ENCODE data around the gene SEMA4G.
"Not testable (repeated sequence)": the region's sequence is repeated elsewhere in the genome, so short reads cannot be mapped to it uniquely, and the experiment has no call there.

Gene SEMA4G

DNA sequence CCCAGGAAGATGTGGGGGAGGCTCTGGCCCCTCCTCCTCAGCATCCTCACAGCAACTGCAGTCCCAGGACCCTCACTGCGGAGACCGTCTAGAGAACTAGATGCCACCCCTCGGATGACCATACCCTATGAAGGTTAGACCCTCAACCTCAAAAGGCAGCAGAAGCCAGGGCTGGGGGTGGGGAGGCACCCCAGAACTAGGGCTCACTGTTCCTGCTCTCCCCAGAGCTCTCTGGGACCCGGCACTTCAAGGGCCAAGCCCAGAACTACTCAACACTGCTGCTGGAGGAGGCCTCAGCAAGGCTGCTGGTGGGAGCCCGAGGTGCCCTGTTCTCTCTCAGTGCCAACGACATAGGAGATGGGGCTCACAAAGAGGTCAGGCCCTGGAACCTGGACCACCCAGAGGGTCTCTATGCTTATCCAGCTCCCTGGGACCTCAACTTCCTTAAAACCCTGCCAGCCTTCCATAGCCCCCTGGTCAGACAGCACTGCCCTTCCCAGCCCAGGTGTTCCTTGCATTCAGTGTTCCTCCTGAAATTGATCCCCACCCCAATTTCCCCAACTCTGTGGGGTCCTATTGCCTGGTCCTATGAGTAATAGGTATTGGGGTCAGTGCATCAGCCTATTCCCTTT, 3.7 kb downstream of the SEMA4G start:
- no peak overlapping the region for H3K4me3 ChIP-seq (ENCODE audit: low read length)
- no peak overlapping the region for H3K4me2 ChIP-seq (ENCODE audit: low read depth, low read length)
- DNase-seq = no peak
- H3K27ac ChIP-seq (ENCODE audit: low read length) = no peak overlapping the region
- TF ChIP-seq EZH2 (optimal IDR thresholded peaks at IDR 0.05; ENCODE audit: low read depth, low read length) = no peak
- TF ChIP-seq EZH2phosphoT487 (IDR thresholded peaks at IDR 0.05; ENCODE audit: low read length) = no peak
- TF ChIP-seq, protein P1, sequence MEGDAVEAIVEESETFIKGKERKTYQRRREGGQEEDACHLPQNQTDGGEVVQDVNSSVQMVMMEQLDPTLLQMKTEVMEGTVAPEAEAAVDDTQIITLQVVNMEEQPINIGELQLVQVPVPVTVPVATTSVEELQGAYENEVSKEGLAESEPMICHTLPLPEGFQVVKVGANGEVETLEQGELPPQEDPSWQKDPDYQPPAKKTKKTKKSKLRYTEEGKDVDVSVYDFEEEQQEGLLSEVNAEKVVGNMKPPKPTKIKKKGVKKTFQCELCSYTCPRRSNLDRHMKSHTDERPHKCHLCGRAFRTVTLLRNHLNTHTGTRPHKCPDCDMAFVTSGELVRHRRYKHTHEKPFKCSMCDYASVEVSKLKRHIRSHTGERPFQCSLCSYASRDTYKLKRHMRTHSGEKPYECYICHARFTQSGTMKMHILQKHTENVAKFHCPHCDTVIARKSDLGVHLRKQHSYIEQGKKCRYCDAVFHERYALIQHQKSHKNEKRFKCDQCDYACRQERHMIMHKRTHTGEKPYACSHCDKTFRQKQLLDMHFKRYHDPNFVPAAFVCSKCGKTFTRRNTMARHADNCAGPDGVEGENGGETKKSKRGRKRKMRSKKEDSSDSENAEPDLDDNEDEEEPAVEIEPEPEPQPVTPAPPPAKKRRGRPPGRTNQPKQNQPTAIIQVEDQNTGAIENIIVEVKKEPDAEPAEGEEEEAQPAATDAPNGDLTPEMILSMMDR (IDR thresholded peaks at IDR 0.05; ENCODE audit: low read length) = no peak
- H3F3A ChIP-seq (ENCODE audit: insufficient read depth, low read length) = no peaks in the 10 kb centered on the region; the same call in 1 of the 2 replicates
- H4K20me1 ChIP-seq (ENCODE audit: insufficient read depth, low read length) = no peaks in the 10 kb centered on the region
- H2AFZ ChIP-seq (ENCODE audit: low read length) = no peak overlapping the region
- H3K36me3 ChIP-seq (replicated peaks; ENCODE audit: insufficient read depth, low read length) = no peaks in the 10 kb centered on the region
- no peaks in the 10 kb centered on the region for H3K4me1 ChIP-seq (ENCODE audit: low read length)
- H3K9me2 ChIP-seq (replicated peaks; ENCODE audit: insufficient read depth, low read length) = no peaks in the 10 kb centered on the region
- 0 out of 2 replicates have a peak, but pooled peaks cover 3% of the 10 kb centered on the region for H3K27me3 ChIP-seq (replicated peaks; ENCODE audit: insufficient read depth, low read length)
- H3K79me2 ChIP-seq (ENCODE audit: low read length) = no peaks in the 10 kb centered on the region
- H3K9me3 ChIP-seq (replicated peaks; ENCODE audit: insufficient read depth, low read length) = no peaks in the 10 kb centered on the region
- no peak overlapping the region for H3K9ac ChIP-seq (ENCODE audit: low read length)

DNA sequence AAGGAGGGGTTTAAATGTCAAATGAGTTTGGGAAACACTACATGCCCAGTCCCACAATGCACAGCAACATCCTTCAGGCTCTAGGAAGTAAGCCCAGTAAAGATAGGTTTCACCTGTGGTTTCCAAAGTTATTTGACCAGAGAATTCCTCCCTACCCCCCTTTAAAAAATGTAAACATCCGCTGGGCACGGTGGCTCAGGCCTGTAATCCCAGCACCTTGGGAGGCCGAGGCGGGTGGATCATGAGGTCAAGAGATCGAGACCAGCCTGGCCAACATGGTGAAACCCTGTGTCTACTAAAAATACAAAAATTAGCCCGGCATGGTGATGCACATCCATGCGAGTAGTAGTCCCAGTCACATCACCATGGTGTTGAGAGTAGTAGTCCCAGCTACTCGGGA, 6.1 kb downstream of the SEMA4G start:
- H3K4me3 ChIP-seq (ENCODE audit: low read length); H3F3A ChIP-seq (ENCODE audit: insufficient read depth, low read length); H4K20me1 ChIP-seq (ENCODE audit: insufficient read depth, low read length); DNase-seq; H3K4me2 ChIP-seq (ENCODE audit: low read depth, low read length); H3K9me3 ChIP-seq (replicated peaks; ENCODE audit: insufficient read depth, low read length); H3K27ac ChIP-seq (ENCODE audit: low read length); H3K27me3 ChIP-seq (replicated peaks; ENCODE audit: insufficient read depth, low read length); H3K36me3 ChIP-seq (replicated peaks; ENCODE audit: insufficient read depth, low read length); H3K9ac ChIP-seq (ENCODE audit: low read length); H2AFZ ChIP-seq (ENCODE audit: low read length); H3K9me2 ChIP-seq (replicated peaks; ENCODE audit: insufficient read depth, low read length); H3K79me2 ChIP-seq (ENCODE audit: low read length); H3K4me1 ChIP-seq (ENCODE audit: low read length): not testable (repeated sequence)

DNA sequence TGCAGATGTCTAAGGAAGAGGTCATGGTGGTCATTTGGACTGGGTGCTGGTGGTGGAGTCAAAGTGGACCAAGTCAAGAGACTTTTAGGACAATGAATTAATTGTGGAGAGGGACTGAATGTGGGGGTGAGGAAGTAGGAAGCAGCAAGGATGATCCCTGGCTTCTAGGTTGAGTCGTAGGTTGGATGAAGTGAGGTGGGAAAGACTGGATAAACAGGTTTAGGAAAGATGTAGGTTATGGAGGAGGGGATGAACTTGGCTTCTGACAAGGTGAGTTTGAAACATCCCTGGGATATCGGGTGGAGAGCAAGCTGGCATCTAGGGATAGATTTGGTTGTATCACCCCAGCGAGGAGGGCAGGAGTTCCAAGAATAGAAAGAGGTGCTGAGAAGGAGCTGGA, 7.6 kb downstream of the SEMA4G start:
- no peak for DNase-seq
- Histone ChIP-seq H3K9ac (ENCODE audit: low read length) (no peak overlapping the region), H3K4me1 (ENCODE audit: low read length) (no peaks in the 10 kb centered on the region), H2AFZ (ENCODE audit: low read length) (no peak overlapping the region), H3K79me2 (ENCODE audit: low read length) (no peaks in the 10 kb centered on the region), H3K27me3 (replicated peaks; ENCODE audit: insufficient read depth, low read length) (no peaks in the 10 kb centered on the region), H3K9me3 (replicated peaks; ENCODE audit: insufficient read depth, low read length) (no peaks in the 10 kb centered on the region), H3F3A (ENCODE audit: insufficient read depth, low read length) (no peaks in the 10 kb centered on the region), H3K4me2 (ENCODE audit: low read depth, low read length) (no peak overlapping the region), H3K27ac (ENCODE audit: low read length) (no peak overlapping the region), H3K9me2 (replicated peaks; ENCODE audit: insufficient read depth, low read length) (no peaks in the 10 kb centered on the region), H3K36me3 (replicated peaks; ENCODE audit: insufficient read depth, low read length) (no peaks in the 10 kb centered on the region), H3K4me3 (ENCODE audit: low read length) (no peak overlapping the region), H4K20me1 (ENCODE audit: insufficient read depth, low read length) (no peaks in the 10 kb centered on the region)
- TF ChIP-seq, protein P1 (IDR thresholded peaks at IDR 0.05; ENCODE audit: low read length) = no peak
- TF ChIP-seq EZH2 (optimal IDR thresholded peaks at IDR 0.05; ENCODE audit: low read depth, low read length) (no peak), EZH2phosphoT487 (IDR thresholded peaks at IDR 0.05; ENCODE audit: low read length) (no peak)

DNA sequence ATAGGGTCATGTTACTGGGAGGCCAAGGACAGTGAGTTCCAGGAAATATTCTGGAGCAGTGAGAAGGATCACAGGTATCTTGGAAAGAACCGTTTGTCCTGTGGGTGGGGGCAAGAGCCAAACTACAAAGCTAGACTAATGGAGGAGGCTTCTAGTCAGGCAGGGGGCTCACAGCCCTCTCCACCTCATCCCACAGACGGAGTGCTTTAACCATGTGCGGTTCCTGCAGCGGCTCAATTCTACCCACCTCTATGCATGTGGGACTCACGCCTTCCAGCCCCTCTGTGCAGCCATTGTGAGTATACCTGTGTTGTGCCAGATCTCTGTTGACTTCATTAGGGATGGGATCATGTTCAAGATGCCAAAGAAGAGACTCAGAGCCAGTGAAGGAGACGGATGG, 8.1 kb downstream of the SEMA4G start:
- H3K9me3 ChIP-seq (replicated peaks; ENCODE audit: insufficient read depth, low read length) = no peaks in the 10 kb centered on the region
- no peak overlapping the region for H3K4me3 ChIP-seq (ENCODE audit: low read length)
- no peaks in the 10 kb centered on the region for H3K36me3 ChIP-seq (replicated peaks; ENCODE audit: insufficient read depth, low read length)
- H3K9me2 ChIP-seq (replicated peaks; ENCODE audit: insufficient read depth, low read length) = no peaks in the 10 kb centered on the region
- H3K9ac ChIP-seq (ENCODE audit: low read length) = no peak overlapping the region
- DNase-seq = no peak
- no peaks in the 10 kb centered on the region for H3K4me1 ChIP-seq (ENCODE audit: low read length)
- H3F3A ChIP-seq (ENCODE audit: insufficient read depth, low read length) = no peaks in the 10 kb centered on the region
- no peaks in the 10 kb centered on the region for H3K79me2 ChIP-seq (ENCODE audit: low read length)
- H3K27me3 ChIP-seq (replicated peaks; ENCODE audit: insufficient read depth, low read length) = no peaks in the 10 kb centered on the region
- H4K20me1 ChIP-seq (ENCODE audit: insufficient read depth, low read length) = no peaks in the 10 kb centered on the region
- H3K4me2 ChIP-seq (ENCODE audit: low read depth, low read length) = no peak overlapping the region
- TF ChIP-seq EZH2 (optimal IDR thresholded peaks at IDR 0.05; ENCODE audit: low read depth, low read length) = no peak
- TF ChIP-seq, protein P1 (IDR thresholded peaks at IDR 0.05; ENCODE audit: low read length) = no peak
- no peak overlapping the region for H3K27ac ChIP-seq (ENCODE audit: low read length)
- no peak overlapping the region for H2AFZ ChIP-seq (ENCODE audit: low read length)
